ENCODE results near the gene OR10G6.
"Not testable (repeated sequence)": the region's sequence is repeated elsewhere in the genome, so short reads cannot be mapped to it uniquely, and the experiment has no call there.

OR10G6 gene

DNA sequence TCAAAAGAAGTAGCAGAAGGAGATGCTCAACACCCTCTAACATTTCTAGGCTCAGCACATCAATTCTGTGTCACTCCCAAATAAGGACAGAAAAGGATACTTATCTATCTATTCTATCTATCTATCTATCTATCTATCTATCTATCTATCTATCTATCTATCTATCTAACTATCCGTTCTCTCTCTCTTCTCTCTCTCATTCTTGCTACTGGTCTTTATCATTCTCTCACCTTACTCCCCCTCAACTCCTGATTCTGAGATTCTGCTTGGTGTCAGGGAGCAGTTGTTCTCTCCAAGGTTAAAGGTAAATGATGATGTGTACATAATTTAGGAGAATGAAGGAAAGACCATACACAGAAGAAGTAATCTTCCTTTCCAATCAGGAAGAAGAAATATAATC lies at the start of gene OR10G6:
Gene OR10G6 (minus strand): TSS at position 43 of the 400 bp plus-strand sequence. CDS start 0 bp downstream, at position 43.
- in situ Hi-C loops (cut with HindIII; ENCODE audit: low pct_ligation_motif_present, low pct_unique_long_range_greater_than_20kb, low sequenced_read_pairs), result no loop called here
- DNase-seq, result no peak

- no peak for DNase-seq
- in situ Hi-C loops (cut with HindIII; ENCODE audit: low pct_ligation_motif_present, low pct_unique_long_range_greater_than_20kb, low sequenced_read_pairs), result no loop called here
These were observed 48.5 kb upstream of the OR10G6 start for GRCh38 chr11:124043420-124043819.

GRCh38 chr11:124041254-124041653 lies 46.3 kb upstream of the OR10G6 start, which contains the start of gene OR10G7:
Gene OR10G7, minus strand, starts transcription at chr11:124041325. Its CDS starts 2,324 bp downstream, at chr11:124039001.
- in situ Hi-C loops (cut with HindIII; ENCODE audit: low pct_ligation_motif_present, low pct_unique_long_range_greater_than_20kb, low sequenced_read_pairs), result no loop called here
- DNase-seq, result no peak

DNA sequence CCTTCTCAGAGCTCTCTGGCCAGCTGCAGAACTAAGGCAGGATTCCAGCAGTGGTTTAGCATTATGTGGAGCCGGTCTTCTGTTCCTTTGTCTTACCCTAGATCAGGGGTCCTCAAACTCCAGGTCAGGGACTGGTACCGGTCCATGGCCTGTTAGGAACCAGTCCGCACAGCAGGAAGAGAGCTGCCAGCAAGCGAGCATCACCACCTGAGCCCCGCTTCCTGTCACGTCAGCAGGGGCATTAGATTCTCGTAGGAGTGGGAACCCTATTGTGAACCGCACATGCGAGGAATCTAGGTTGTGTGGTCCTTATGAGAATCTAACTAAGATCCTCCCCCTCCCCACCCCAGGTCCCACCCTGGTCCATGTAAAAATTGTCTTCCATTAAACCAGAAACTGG lies 44.6 kb upstream of the OR10G6 start:
- no peak for DNase-seq
- in situ Hi-C loops (cut with HindIII; ENCODE audit: low pct_ligation_motif_present, low pct_unique_long_range_greater_than_20kb, low sequenced_read_pairs), result no loop called here

DNA sequence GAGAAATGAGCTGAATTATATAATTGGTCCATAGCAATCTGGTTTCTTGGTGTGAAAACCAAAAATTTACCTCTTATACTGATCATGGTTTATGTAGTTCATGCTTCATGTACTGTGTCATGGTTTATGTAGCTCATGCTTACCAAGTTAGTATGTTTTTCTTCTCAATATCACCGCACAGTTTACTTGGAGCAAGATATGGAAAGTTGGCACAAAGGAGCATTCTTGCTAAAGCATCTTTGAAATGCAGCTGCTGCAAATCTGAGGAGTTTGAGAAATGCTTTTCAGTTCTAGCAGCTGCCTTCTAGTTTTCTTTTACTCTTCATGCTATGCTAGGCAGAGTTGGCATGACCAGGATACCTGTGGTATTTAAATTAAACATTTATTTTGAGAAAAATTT lies 41.7 kb upstream of the OR10G6 start:
- in situ Hi-C loops (cut with HindIII; ENCODE audit: low pct_ligation_motif_present, low pct_unique_long_range_greater_than_20kb, low sequenced_read_pairs), result no loop called here
- DNase-seq, result no peak

DNA sequence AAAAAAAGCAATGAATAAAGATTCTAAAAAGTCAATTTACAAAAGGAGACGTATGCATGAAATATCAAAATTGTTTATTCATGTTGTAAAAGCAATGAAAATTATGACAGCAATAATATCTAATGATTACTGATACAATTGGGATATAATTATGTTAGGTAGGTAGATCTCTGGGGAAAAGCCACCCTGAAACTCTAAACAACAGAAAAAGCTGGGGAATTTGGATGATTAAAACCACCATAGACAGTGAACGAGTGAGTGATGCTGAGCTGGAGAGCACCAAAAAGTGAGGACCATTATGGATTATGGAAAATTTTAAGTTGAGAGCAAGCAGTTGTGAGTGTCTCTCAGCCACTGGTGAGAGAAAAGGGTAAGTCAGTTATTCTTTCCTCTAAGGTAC lies 31.5 kb upstream of the OR10G6 start, which contains the start of gene OR10G8:
Gene OR10G8 (plus strand): TSS at position 301 of the 400 bp plus-strand sequence. CDS start 2,825 bp downstream, outside the sequence.
- no peak for DNase-seq
- in situ Hi-C loops (cut with HindIII; ENCODE audit: low pct_ligation_motif_present, low pct_unique_long_range_greater_than_20kb, low sequenced_read_pairs), result no loop called here

DNA sequence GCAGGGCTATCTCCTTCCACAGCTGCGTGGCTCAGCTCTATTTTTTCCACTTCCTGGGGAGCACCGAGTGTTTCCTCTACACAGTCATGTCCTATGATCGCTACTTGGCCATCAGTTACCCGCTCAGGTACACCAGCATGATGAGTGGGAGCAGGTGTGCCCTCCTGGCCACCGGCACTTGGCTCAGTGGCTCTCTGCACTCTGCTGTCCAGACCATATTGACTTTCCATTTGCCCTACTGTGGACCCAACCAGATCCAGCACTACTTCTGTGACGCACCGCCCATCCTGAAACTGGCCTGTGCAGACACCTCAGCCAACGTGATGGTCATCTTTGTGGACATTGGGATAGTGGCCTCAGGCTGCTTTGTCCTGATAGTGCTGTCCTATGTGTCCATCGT lies 20.9 kb upstream of the OR10G6 start:
- in situ Hi-C loops (cut with HindIII; ENCODE audit: low pct_ligation_motif_present, low pct_unique_long_range_greater_than_20kb, low sequenced_read_pairs), result not testable (repeated sequence)

DNA sequence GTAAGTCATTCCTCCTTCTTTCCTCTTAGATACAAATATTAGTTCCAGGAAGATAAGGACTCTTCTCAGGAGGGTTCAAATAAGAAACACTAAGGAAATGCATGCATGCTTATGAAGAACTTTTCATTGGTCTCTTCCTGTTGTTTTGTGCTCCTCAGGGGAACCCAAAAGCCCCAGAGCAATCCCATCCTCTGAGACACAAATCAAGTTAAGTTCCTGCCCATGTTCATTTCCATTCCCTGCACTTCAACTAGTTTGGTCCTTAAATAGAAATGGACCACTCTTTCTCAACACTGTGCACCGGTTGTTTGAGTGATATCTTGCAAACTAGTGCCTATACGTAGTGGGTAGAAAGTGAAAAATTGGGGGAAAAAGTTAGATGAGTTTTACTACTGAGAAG lies 17.7 kb upstream of the OR10G6 start, which contains the start of gene OR10G4:
Gene OR10G4 (plus strand): TSS at position 301 of the 400 bp plus-strand sequence. CDS start 2,578 bp downstream, outside the sequence.
- no peak for DNase-seq
- in situ Hi-C loops (cut with HindIII; ENCODE audit: low pct_ligation_motif_present, low pct_unique_long_range_greater_than_20kb, low sequenced_read_pairs), result no loop called here

More for the DNA sequence above, 20.9 kb upstream of the OR10G6 start:
- not testable (repeated sequence) for DNase-seq

GRCh38 chr11:123979311-123979710 lies 15.7 kb downstream of the OR10G6 start:
- DNase-seq, result no peak
- in situ Hi-C loops (cut with HindIII; ENCODE audit: low pct_ligation_motif_present, low pct_unique_long_range_greater_than_20kb, low sequenced_read_pairs), result no loop called here

DNA sequence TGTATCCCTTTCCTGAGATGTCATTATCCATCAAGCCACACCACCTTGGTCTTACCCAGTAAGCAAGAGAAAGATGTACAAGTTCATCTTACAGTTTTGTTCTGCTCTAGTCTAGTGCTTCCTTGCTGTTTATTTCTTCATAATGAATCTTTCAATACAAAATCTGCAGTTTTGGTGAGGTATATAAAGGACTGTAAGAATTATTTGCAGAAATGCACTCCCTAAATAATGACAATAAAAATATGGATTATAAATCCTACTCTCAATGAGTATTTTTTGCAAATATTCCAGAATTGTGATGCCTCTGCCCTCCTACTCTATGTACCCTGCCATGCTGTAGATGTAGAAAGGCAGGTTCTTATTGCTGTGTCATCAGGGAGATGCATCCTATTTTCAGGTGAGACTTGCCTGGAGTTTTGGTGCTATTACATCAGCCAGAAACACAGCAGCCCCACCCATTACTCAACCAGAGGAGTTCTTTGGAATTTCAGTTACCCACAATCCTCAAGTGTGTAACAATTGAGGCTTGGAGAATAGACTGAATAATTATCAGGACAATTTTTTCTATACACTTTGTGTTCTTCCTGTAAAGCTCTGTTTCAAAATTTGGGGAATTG lies 17.1 kb downstream of the OR10G6 start, which contains the start of gene OR10S1:
Gene OR10S1 (minus strand): TSS at position 51 of the 617 bp plus-strand sequence. CDS start 117 bp downstream, outside the sequence.
- DNase-seq, result no peak
- in situ Hi-C loops (cut with HindIII; ENCODE audit: low pct_ligation_motif_present, low pct_unique_long_range_greater_than_20kb, low sequenced_read_pairs), result no loop called here

DNA sequence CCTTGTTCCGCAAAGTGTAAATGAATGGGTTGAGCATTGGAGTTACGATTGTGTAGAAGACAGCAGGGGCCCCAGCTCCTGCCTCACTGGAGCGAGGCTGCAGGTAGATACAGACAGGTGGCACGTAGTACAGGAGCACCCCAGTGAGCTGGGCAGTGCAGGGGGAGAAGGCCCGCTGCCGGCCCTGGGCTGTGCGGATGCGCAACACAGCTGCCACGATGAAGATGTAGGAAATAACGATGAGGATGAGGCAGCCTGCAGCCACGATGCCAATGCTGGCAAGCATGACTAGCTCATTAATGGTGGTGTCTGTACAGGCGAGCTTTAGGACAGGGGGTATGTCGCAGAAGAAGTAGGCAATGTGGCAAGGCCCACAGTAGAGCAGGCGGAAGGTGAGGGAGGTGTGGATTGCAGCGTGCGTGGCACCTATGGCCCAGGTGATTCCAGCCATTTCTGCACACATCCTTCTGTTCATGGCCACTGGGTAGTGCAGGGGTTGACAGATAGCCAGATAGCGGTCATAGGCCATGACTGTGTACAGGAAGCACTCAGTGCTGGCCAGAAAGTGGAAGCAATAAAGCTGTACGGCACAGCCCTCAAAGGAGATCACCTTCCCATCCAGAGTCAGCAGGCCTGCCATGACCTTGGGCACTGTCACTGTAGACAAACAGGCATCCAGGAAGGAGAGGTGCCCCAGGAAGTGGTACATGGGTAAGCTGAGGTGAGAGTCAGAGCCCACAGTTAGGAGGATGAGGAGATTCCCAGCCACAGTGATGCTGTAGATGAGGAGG lies 18.0 kb downstream of the OR10G6 start:
- no peak for DNase-seq
- in situ Hi-C loops (cut with HindIII; ENCODE audit: low pct_ligation_motif_present, low pct_unique_long_range_greater_than_20kb, low sequenced_read_pairs), result no loop called here

DNA sequence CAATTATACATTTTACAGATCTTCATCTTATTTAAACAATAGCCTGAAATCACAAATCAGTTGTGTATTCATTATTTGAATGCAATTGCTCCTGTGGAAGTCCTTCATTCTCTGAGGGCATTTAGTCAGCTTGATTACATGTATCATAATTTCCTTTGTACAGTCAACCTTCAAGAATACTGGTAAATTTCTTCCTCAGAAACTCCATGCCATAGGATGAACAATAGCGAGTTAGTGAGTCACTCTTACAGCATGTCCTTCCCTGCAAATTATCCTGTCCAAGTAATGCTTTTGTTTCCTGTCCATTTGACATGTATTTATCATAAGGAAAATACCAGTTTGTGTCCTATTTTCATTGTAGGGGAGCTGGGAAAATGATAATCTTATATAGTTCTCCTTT lies 21.1 kb downstream of the OR10G6 start:
- in situ Hi-C loops (cut with HindIII; ENCODE audit: low pct_ligation_motif_present, low pct_unique_long_range_greater_than_20kb, low sequenced_read_pairs), result no loop called here
- no peak for DNase-seq

DNA sequence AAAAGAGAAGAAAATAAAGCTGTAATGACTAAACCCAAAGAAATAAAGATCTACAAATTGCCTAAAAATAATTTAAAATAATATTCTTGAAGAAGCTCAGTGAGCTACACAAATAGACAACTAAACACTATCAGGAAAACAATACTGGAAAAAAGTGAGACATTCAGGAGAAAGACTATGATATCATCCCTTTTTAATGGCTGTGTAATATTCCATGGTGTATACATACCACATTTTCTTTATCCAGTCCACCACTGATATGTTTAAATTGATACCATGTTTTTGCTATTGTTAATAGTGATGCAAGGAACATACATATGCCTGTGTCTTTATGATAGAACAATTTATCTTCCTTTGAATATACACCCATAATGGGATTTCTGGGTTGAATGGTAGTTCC lies 38.2 kb downstream of the OR10G6 start:
- in situ Hi-C loops (cut with HindIII; ENCODE audit: low pct_ligation_motif_present, low pct_unique_long_range_greater_than_20kb, low sequenced_read_pairs), result no loop called here
- no peak for DNase-seq

- DNase-seq, result no peak
- in situ Hi-C loops (cut with HindIII; ENCODE audit: low pct_ligation_motif_present, low pct_unique_long_range_greater_than_20kb, low sequenced_read_pairs), result no loop called here
These were observed 49.8 kb downstream of the OR10G6 start for GRCh38 chr11:123945132-123945531.

Measured in ACHN (cell line).